GM19043 (cell line): ENCODE results near the gene MYO5C.
"Not testable (repeated sequence)": the region's sequence is repeated elsewhere in the genome, so short reads cannot be mapped to it uniquely, and the experiment has no call there.

Source experiments
- ATAC-seq: cut with Tn5 transposase; IDR thresholded peaks from one replicate; pipeline ENCODE4 v1.9.1; 2021; ENCODE audit warnings: low read depth; ENCODE audit not compliant: unreplicated experiment

MYO5C gene

GRCh38 chr15:52251144-52251860 is 44.3 kb downstream of the MYO5C start:
- ATAC-seq = no peak

GRCh38 chr15:52247461-52247860 is 48.1 kb downstream of the MYO5C start:
- no peak for ATAC-seq

DNA sequence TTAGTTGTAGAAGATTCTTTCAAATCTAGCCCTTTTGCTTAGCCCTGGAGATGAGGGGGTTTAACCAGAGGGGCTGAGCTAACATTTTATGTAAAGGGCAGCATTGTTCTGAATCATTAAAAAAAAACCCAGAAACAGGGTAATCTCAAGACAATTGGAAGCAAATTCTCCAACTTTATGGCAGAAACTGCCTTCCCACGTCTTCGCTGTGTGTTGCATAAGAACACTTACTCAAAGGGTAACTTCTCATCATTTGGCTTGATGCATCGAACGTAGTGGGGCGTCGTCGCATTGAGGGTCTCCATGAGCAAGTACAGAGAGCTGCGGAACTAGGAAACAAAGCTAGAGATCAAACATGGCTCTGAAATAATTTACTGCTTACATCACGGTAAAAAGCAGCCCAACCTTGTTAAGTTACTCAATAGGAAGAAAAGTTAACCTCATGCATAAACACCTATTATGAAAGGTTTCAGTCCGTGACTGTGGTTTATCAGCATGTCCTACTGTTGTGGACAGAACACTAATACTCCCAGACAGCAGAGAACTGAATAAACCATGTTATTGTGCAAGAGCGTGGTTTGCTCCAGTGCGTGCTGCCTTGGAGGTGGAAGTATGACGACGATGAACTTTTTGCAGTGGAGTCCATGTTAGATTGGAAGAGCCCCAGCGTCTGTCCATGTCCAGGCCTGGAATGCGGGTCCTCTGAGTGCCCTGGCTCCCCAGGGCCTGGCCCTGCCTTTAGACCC is 48.7 kb downstream of the MYO5C start:
- ATAC-seq = no peak

GRCh38 chr15:52243697-52244555 is 51.7 kb downstream of the MYO5C start:
- no peak for ATAC-seq

DNA sequence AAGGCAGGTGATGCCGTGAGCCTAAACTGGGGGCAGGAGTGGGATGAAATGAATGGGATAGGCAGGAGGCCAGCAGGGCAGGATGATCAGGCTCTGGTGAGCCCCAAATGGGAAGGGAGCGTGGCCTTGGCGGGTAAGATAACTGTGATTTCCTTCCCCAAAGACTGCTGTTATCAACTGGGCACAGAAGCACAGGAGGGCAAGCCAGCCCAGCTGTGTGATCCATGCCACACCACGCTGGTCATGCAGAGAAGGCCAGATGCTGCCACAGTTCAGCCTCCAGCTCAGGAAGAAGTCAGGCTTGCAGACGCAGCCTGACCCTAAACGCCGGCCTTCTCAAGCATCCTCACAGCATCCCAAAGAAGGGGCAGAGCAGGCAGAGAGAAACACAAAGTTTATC is 52.3 kb downstream of the MYO5C start:
- ATAC-seq = no peak

GRCh38 chr15:52241489-52241888 is 54.1 kb downstream of the MYO5C start:
- no peak for ATAC-seq

DNA sequence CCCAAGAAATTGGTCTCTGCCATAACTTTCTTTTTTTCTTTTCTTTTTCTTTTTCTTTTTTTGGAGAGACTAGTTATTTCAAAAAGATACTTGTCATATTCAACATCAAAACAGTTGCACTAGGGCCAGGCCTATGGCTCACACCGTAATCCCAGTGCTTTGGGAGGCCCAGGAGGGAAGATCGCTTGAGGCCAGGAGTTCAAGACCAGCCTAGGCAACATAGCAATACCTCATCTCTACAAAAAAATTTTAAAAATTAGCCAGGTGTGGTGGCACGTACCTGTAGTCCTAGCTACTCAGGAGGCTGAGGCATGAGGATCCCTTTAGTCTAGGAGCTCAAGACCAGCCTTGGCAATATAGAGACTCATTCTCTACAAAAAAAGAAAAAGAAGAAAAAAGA is 55.4 kb downstream of the MYO5C start:
- ATAC-seq = no peak

- ATAC-seq = not testable (repeated sequence)
Measured at GRCh38 chr15:52238989-52239525, 56.5 kb downstream of the MYO5C start.

- no peak for ATAC-seq
Measured at GRCh38 chr15:52238149-52238548, 57.5 kb downstream of the MYO5C start.

- no peak for ATAC-seq
Measured at GRCh38 chr15:52236013-52236412, 59.6 kb downstream of the MYO5C start.

DNA sequence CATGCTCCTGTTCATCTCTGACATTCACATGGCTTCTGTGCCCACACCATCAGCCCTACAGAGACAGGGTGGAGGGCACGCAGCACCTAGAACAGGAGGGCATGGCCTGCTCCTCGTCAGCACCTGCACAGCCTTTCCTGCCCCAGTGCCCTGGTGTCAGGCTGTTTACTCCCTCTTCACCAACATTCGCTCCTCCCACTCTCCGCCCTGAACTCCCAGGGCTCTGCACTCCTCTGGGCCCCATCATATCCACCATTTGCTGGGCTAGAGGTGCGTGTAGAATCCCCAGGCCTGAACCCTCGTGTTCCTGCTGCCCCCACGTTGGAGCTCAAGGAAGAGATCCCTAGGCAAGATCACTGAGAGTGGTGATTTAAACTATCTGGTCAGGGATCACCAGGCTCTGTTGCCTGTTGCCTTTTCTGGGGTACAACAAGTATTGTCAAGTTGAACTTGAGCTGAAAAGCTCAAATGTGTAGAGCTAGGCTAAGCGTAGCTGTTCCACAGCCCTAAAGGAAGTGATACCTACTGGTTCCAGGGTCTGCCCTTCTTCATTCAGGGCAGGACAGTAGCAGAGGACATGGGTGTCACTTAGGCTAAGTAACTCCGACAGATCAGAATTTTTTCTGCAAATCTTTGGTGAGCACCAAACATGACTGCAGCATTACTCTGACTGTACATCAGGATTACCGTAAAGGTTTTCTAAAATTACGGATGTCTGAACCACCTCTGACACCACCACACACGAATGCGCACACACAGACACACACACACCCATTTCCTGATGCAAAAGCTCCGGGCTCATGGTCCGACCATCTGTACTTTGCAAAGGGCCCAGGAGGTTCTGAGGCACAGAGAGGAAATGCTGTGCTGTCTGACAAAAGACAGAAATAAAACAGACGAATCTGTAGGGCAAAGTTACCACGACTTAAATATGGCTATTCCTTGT is 60.7 kb downstream of the MYO5C start:
- ATAC-seq = no peak

DNA sequence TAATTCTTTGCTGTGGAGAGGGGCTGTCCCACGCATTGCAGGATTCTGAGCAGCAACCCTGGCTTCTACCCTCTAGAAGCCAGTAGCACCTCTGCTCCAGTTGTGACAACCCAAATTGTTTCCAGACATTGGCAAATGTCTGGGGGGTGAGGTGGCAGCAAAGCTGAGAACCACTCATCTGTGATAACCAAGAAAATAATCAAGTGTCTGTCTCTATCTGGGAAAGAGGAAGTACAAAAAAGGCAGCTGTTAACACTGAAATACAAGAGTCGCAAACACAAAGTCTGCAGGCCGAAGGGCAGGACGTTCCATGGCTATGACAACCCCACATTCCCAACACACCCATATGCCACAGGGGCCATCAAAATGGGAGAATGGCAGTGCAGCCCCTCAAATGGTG is 62.2 kb downstream of the MYO5C start:
- ATAC-seq = peak; percentile 30

- peak; percentile 45 for ATAC-seq
Measured at GRCh38 chr15:52232327-52232726, 63.3 kb downstream of the MYO5C start.

DNA sequence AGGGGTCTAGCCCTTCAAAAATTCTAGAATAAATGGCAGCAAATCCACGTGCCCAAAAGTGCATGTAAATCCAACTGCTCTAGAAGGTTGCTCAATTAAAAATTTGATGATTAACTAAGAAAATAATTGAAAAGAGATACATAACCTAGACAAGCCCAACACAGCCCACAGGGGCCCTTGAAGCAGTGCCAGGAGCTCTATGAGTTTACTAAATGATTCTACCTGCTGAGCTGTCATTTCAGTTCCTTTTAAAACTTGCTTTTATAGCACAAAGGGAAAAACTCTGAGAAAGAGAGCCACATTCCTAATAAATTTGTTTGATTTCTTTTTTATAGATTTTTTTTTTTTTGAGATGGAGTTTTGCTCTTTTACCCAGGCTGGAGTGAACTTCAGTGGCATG is 65.5 kb downstream of the MYO5C start:
- ATAC-seq = no peak

DNA sequence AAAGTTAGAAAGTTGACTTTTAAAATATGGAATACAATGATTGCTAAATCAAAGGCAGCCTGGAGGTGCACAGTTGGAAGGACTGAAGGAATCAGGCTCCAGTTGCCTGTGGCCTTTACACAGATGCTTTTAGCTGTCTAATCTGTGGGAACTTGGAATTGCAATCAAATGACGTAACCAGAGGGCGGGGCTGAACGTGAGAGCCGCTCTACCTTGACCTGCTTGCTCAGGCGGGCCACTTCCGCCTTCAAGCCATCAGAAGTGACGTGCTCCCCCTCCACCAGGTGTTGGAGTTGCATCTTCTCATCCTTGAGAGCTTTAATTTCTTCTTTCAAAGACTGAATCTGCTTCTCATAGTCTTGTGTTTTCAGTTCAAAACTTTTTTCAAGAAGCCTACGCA is 66.7 kb downstream of the MYO5C start:
- no peak for ATAC-seq

DNA sequence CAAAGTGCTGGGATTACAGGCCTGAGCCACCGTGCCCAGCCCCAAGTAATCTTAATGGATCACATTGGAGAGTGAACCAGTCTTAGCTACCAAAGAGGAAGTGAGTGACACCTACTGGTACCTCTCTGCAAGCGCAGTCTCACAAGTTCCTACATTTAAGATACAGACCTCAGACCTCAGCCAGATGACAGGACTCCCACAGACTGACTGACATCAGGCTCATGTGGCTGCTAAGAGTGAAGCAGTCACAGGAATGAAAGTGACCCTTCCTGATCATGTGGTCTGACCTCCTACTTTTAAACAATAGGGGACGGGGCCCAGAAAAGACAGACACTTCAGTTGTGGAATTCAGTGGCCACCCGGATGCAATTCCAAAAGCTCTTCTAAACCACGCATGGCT is 68.1 kb downstream of the MYO5C start:
- peak; percentile 73 for ATAC-seq

- no peak for ATAC-seq
Measured at GRCh38 chr15:52225230-52225629, 70.4 kb downstream of the MYO5C start.

DNA sequence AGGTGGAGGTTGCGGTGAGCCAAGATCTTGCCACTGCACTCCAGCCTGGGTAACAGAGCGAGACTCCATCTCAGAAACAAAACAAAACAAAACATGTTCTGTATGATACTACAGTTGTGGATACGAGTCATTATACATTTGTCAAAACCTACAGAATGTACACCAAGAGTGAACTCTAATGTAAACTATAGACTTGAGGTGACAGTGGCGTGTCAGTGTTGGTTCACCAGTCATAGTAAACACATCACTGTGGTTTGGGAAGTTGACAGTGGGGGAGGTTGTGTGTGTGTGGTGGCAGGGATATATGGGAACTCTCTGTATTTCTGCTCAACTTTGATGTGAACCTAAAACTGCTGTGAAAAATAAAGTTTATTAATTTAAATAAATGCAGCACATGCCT is 71.4 kb downstream of the MYO5C start:
- ATAC-seq = no peak

- ATAC-seq = peak; percentile 67
Measured at GRCh38 chr15:52221730-52222129, 73.9 kb downstream of the MYO5C start.
